ENCODE results near the gene CCR7.

CCR7 gene

DNA sequence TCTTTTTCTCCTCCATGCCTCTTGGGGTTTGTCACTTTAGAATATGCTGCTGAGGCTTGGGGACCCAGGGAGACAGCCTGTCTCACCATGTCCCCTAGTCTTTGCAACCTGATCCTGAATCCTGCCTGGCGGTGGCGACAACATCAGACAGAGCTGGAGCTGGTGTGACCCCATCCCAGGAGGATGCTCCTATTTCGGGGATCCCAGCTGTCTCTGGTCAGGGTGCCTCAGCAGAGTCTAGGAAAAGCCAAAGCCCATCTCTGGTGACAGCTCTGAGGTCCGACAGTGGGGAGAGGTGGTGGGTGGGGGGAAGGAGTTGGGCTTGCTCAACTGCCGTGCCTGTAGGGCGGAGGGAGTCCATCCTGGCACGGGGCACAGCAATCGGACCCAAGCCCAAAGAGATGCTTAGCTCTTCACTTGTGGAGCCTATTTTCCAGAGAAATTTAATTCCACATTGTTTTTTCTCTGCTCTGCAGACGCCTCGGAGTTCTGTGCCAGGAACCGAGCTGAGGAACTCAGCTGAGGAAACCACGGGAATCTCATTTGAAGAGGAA is 53.5 kb downstream of the CCR7 start:
- no peak for DNase-seq

DNA sequence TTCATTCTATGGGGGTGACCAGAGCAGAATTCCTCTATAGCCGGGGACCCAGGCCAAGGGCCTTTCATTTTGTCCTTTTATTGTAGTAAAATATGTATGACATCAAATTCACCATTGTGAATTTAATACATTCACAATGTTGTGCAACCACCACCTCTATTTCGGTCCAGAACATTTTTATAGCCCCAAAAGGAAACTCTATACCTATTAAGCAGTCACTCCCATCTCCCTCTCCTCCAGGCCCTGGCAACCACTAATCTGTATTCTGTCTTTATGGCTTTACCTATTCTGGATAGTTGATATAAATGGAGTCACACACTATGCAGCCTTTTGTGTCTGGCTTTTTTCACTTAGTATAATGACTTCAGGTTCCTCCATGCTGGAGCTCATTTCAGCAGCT is 54.1 kb downstream of the CCR7 start:
- DNase-seq: no peak

DNA sequence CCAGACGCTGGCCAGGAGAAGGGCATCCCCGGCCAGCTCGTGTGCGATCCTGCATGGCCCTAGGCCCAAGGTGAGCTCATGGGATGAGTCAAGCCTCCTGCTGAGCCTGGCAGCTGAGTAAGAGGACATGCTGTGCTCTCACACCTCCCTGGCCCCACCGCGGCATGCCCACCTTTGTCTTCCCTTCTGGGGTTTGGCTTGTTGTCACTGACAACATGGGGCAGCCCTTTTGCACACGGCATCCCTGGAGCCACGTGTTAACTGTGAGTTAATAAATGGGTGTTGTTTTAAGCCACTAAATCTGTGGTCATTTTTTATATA is 55.0 kb downstream of the CCR7 start:
- DNase-seq: no peak

- DNase-seq: no peak
Observed at GRCh38 chr17:40509626-40510327, 55.5 kb downstream of the CCR7 start.

- no peak for DNase-seq
Observed at GRCh38 chr17:40506786-40507185, 58.5 kb downstream of the CCR7 start.

All from suppressor macrophage treated with lipopolysaccharide for 4 hours (primary cell).